GM19463 (cell line): ENCODE data around the gene AGT.
"Not testable (repeated sequence)": the region's sequence is repeated elsewhere in the genome, so short reads cannot be mapped to it uniquely, and the experiment has no call there.

ENCODE experiments used
- ATAC-seq: cut with Tn5 transposase; IDR thresholded peaks from one replicate; pipeline ENCODE4 v1.9.1; 2021; ENCODE audit warnings: mild to moderate bottlenecking, moderate library complexity; ENCODE audit not compliant: unreplicated experiment

Gene AGT

DNA sequence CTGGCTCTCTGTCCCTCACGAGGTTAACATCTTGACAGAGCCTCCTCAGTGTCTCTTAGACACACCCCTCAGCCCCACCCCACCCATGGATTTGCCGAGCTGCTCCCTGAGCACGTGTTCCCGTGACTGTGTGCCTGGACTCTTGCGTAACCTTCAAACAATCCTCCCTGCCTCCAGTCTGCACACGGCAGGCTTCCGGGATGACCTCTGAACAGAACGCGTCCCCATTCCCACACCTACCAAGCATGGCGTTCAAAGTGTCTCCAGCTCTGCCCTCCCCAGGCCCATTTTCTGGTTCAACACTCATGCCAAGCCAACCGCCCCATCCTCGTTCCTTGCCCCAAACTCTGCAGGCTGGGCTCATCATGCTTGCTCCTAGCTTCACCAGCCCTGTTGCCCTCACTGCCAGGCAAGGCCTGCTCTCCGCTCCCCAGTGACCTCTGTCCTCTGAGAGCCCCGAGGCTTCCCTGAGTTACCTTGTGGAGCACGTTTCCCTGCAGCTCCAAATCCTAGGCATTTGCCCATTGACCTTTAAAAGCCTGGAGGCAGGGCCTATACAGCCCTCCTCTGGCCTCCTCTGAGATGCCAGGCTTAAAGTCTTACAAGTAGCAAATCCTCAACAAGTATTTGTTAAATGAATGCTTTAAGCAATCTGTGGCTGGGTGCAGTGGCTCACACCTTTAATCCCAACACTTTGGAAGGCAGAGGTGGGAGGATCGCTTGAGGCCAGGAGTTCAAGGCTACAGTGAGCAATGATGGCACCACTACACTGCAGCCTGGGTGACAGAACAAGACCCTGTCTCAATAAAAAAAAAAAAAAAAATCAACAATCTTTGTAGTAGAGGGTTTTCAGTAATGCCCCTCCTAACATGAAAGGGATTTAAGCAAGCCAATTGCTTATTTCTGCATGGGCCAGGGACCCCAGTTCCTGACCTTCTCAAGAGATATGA lies 5.0 kb downstream of the AGT start:
- ATAC-seq = no peak

DNA sequence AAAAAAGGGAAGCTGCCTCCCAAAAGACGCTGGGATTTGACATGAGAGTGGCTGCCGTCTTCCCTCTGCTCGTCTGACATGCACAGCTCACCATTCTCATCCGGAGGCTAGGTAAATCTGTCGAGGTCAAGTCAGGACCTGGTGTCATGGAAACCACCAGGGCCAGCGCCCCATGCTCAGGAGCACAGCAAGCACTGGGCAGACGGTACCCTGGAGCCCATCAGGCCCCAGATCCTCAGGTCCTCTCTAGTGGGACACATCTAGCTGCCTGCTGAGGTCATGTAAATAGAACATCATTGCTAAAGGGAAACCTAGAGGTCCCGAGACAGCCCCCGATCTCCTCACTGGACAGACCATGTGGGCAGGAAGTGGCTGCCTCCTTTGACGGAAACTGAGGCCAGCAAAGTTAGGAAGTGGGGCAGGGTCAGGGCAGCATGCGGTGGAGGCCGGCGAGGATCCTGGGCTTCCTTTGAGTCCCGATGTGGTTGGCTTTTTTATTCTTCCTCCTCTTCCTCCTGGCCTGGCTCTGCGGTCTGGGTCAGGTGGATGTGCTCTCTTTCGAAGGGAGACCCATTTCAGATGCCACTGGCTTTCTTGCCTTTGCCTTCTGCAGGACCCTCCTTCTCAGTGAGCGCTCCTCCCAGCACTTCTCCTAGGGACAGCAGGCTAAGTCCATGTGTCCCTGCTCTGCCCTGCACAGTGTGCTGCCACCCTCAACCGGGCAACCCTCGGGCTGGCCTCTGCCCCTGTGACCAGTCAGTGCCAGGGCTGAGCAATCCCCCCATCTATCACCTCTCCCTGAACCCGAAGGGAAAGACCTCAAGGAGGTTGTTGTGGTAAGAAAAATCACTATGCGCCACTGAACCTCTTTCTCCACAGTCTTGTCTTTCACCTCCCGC lies 5.9 kb downstream of the AGT start:
- no peak for ATAC-seq

DNA sequence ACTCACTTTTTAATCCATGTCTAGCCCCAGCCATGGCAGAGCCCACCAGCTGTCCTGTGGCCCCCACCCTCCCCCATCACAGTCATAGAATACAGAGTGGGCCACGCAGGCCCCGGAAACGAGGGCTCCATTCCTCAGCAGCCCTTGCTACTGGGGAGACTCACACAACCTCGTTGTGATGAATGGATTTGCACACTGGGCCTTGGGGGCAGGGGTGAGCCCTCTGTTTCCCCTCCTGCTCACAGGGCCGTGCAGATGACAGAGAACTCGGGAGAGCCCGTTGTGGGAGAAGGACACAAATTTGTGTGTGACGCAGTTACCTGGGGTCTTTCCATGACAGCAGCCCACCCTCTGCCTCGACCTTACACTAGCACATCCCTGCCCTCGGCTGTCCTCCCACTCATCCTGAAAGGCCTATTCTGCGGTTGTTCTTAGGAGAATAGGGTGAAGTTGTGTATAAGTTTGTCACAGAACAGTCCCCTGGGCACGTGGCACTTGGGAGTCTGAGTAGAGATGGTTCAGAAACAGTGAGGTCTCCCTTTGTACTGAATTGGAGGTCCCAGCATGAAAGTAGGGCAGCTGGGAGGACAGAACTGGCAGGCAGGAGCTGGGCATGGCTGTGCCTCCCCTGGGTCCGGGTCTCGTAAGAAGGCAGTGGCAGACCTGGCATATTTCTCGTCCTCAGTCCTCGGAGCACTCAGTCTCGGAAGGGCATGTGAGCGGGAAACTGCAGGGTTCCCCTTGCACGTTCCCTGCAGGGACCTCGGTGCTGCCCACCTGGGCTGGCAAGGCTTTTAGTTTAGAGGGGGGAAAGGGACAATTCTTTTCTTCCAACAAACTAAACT lies 6.8 kb downstream of the AGT start:
- no peak for ATAC-seq

DNA sequence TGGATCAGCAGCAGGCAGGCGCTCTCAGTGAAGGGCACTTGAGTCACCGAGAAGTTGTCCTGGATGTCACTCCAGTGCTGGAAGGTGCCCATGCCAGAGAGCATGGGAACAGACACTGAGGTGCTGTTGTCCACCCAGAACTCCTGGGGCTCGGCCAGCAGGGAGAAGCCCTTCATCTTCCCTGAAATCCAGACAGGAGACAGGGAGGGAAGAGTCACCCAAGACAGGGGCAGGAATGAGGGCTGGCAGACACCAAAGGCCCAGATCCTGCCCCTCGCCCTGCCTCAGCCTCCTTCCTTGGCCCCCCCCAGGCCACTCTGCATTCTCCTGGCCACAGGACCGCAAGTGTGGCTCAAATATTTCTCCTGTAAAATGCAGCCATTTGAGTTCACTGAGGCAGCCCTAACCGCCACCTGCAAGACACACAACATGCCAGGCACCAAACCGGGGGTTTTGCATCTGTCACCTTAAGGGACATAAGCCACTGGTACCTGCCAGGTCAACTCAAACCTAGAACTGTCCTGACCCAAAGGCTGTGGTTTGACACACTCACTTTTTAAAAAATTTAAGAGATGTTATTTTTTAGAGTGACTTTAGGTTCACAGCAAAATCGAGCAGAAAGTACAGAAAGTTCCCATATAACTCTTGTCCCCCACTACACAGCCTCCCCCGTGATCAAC lies 7.8 kb downstream of the AGT start:
- no peak for ATAC-seq

DNA sequence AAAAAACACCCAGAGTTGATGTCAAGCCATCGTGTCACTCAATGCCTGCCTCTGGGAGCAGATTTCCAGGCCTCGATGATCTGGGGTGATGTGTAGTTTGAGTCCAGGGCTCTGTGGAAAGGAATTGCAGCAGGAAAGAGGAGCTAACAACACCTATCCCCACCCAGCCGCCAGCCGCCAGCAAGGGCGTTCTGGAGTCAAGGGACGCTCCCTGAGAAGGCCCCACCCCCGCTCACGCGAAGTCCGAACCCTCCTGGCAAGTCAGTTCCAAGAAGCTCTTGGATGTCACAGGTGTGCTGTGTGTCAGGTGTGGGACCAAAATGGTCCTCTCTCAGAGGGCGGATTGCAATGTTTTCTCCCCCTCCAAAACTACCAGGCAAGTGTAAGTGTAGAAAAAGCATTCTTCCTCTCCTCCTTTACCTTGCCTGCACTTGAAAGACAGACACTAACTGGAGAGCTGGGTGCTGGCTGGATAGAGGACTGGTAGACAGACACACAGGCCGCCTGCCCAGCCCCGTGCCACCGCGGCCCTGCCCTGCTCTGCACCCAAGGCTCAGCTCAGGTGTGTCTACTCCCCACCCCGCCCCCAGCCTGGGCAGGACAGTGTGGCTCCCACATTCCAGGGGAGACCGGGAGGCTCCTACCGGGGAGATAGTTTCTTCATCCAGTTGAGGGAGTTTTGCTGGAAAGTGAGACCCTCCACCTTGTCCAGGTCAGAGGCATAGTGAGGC lies 8.5 kb downstream of the AGT start:
- ATAC-seq = no peak

DNA sequence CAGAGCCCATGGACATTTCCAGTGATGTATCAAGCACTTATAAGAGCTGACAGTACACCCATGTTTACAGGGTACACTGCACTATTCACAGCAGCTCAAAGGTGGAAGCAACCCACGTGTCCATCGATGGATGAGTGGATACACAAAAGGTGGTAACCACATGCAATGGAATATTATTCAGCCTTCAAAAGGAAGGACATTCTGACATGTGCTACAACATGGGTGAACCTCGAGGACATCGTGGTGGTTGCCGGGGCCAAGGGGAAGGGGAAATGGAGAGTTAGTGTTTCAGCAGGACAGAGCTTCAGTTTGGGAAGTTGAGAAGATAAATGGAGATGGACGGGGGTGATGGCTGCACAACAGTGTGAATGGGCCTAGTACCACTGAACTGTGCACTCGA lies 9.1 kb downstream of the AGT start:
- no peak for ATAC-seq

DNA sequence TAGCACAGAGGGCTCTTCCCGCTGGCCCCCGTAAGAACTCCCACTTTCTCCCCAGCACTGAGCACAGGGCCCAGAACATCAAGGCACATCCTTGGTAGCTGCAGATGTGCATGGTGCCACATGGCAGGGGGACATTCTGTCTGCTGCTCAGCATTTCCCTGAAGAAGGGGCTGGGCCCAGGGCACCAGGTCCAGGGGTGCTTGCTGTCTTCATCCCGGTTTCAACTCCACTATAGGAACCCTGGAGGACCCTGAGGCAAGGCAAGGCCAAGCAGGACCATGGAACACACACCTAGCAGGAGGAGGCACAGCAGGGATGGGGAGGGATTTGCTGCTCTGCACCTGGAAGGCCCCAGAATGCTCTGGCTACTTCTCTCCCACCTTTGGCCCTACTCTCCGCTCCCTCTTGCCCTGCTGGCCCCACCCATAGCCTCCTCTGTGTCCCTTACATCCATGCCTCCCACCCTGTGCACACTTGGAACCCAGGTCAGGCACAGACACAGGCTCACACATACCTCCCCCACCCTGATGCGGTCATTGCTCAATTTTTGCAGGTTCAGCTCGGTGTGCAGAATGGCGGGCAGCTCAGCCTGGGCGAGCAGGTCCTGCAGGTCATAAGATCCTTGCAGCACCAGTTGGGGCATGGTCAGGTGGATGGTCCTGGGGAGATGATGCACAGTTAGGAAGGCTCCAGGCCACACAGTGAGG lies 10.1 kb downstream of the AGT start:
- ATAC-seq = no peak

DNA sequence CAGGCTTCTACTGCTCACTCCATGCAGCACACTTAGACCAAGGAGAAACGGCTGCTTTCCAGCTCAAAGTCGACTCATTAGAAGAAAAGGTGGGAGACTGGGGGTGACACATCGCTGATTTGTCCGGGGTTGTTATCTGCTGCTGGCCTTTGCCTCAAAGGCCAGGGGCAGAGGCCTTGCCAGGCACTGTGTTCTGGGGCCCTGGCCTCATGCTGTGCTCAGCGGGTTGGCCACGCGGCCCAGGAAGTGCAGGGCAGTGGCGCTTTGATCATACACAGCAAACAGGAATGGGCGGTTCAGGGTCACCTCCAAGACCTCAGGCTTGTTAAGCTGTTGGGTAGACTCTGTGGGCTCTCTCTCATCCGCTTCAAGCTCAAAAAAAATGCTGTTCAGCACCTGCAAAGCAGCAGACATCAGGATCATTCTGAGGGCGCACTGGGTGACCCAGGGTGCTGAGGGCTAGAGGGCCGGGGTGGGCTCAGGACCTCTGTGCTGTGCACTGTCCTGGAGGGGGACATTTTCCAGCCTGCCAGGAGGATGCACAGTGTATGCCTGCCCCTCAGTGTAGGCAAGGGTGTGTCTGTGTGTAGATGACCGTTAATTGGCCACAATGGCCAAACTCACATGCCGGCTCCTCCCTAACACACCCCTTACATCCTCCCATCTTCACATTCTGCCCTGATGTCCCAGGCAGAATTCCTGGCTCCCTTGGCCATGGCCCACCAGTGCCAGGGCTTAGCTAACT lies 10.8 kb downstream of the AGT start:
- no peak for ATAC-seq

DNA sequence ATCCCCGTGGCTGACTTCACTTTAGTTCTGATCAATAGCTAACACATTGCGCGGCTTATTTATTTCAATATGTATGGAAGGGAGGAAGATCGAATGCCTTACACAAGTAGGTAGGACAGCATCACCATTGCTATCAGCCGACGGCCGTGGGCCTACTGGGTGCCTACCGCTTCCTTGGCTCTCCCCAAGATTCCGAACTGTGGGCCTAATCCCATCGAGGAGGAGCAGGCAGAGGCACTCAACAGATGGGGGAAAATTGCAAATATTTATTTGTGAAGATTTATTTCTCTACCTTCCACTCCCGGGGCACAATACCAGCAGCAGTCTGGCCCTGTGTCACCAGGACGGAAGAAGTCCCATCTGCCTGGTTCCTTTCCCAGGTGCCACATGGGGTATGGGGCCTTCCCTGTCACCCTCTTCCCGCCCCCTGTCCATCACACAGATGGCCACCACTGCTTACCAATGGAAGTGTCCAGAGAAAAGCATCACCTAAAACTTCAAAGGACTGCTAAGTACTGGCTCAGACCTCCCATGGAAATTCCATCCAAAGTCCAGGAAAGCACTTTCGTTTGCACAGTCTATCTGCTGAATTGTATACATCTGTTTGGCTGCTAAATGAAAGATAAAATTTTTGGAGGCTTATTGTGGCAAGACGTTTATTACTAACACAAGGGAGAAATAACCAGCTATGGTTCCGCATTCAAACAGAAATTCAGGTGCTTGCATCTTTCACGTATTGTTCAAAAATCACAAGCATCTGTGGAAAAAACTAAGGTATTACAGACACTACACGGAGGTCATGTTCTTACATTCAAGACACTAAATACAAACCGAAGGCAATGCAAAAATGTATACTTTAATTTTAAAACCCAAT lies 11.8 kb downstream of the AGT start:
- no peak for ATAC-seq

DNA sequence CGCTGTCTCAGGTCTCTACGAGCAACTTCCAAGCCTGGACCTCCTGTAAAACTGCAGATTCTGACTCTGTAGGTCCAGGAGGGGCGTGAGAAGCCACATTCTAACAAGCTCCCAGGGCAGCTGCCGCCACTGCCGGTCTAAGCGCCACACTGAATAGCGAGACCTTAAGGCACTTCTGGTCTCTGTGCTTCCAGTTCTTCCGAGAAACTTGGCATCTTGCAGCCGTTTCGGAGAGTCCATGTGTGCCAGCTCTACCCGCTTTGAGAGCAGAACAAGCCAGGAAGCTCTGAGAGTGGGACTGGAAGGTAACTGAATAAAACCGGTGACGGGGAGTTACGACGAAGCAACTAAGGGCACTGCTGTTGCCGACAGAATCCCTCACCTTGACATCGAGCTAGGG lies 12.5 kb downstream of the AGT start:
- ATAC-seq = no peak

DNA sequence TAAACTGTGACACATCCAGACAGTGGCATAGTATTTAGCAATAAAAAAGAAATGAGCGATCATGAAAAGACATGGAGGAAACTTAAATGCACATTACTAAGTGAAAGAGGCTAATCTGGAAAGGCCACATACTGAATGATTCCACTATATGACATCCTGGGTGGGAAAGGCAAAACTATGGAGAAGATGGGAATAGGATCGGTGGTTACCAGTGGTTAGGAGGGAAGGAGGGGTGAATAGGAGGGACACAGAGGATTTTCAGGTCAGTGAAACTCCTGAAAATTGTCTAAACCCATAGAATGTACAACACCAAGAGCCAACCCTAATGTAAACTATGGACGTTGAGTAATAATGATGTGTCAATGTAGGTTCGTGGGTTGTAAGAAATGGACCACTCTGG lies 13.8 kb downstream of the AGT start:
- ATAC-seq = no peak

DNA sequence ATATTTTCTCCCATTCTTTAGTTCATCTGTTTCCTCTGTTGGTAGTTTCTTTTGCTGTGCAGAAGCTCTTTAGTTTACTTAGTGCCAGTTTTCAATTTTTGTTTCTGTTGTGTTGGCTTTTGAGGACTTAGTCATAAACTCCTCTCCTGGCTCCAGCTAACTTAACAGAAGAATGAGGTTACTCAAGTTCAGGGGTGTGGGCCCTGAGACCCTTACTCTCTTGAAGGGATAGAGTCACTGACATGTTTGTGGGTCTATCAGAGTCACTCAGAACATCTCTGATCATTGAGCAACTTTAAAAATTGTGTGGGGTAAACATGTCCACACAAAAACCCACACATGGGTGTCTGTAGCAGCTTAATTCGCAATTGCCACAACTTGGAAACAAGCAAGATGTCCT lies 14.2 kb downstream of the AGT start:
- ATAC-seq = no peak

DNA sequence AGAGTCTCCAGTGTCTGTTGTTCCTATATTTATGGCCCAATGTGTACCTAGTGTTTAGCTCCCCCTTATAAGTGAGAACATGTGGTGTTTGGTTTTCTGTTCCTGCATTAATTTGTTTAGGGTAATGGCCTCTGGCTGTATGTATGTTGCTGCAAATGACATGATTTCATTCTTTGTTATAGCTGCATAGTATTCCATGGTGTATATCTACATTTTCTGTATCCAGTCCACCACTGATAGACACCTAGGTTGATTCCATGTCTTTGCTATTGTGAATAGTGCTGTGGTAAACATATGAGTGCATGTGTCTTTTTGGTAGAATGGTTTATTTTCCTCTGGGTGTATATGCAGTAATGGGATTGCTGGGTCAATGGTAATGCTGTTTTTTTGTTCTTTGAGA lies 15.0 kb downstream of the AGT start:
- ATAC-seq = not testable (repeated sequence)

DNA sequence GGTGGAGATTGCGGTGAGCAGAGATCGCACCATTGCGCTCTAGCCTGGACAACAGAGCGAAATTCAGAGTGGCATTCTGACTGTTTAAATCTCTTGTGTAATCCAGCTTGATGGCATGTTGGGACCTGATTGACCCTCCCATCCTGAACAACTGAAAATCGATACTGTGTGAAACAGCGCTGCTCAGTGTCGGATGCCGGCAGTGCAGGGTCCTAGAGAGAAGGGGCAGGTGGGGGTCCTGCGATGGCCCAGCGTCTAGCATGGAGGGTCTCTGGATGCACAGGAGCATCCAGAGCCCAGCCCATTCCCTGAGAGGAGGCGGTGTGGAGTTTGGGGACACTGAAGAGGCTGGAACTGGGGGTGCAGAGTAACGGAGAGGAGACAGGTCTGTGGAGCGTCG lies 15.8 kb downstream of the AGT start:
- no peak for ATAC-seq

DNA sequence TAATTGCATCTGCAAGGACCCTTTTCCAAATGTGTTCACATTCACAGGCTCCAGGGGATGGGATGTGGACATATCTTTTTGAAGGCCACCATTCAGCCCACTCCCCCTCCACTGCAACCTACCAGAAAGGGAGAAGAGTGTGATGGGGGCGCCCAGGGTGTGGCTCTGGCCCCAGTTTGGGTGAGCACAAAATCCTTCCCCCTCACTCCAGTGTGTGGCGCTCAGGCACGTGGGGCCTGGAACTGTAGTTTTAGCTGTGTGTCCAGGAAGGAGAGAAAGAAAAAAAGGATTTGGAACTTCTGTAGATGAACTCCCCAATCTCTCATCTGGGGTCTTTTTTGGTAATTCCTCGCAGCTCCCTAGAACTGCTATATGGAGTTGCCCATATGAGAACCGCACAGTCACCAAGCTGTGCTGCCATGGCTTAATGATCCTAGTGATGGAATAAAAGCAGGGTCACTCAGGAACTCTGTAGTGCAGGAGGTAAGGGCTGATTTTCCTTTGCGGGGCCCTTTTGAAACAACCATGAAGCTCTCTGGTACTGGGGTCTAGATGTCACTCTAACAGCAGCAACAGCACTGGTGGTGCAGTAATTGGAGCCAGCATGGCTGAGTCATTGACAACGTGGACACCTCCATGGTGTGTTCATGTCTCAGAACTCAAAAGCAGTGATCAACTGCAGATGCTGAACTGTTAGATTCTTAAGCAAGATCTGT lies 17.0 kb downstream of the AGT start:
- ATAC-seq = no peak

DNA sequence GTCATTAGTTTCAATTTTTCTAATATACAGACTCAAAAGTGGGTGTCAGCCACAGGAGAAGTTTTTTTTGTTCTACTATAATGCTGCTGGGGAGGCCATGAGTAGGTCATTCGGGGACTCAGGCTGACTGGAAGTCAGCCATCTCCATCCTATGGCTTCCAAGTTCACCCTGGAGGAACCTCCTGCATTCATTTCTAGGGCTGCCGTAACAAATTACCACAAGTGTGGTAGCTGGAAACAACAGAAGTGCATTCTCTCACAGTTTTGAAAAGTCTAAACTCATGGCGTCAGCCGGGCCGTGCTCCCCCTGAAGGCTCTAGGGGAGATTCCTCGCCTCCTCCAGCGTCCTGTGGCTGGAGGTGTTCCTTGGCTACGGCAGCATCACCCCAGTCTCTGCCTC lies 17.7 kb downstream of the AGT start:
- no peak for ATAC-seq

DNA sequence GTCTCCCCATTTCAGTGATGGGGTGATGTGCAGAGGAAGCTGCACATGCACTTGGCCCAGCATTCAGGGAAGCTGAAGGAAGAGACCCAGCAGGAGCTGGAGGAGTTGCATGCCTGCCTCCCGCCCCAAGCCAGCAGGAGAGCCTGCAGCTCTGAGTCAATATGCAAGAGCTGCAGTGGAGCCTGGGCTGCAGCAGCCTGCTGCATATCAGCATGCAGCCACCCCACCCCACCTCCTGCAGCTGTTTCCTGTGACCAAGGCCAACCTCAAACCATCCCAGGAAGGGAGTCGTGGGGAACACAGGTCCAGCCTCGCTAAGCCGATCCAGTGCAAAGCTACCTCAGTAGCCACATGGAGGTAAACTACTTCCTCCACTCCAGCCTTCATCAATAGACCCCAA lies 18.9 kb downstream of the AGT start:
- ATAC-seq = no peak
